WTC11 (cell line): ENCODE data around the gene KIF26A.

ENCODE experiments used
- CREB1 ChIP-seq: sonication (generic); formaldehyde crosslinking; IDR thresholded peaks from 2 replicates; pipeline ENCODE4 v1.8.0; 2023; ENCODE audit warnings: mild to moderate bottlenecking, missing genetic modification reagents
- ESRRA ChIP-seq: sonication (generic); formaldehyde crosslinking; IDR thresholded peaks from 2 replicates; pipeline ENCODE4 v1.8.1; 2022; ENCODE audit warnings: mild to moderate bottlenecking, missing genetic modification reagents, borderline replicate concordance
- FOXK1 ChIP-seq: sonication (generic); formaldehyde crosslinking; IDR thresholded peaks from 2 replicates; pipeline ENCODE4 v1.8.0; 2022; ENCODE audit warnings: mild to moderate bottlenecking, moderate library complexity, missing genetic modification reagents
- FOXP1 ChIP-seq: sonication (generic); formaldehyde crosslinking; IDR thresholded peaks from 2 replicates; pipeline ENCODE4 v1.8.0; 2022; ENCODE audit warnings: missing genetic modification reagents, mild to moderate bottlenecking, moderate library complexity, borderline replicate concordance
- IRF2 ChIP-seq: sonication (generic); formaldehyde crosslinking; IDR thresholded peaks from 2 replicates; pipeline ENCODE4 v1.8.0; 2022; ENCODE audit warnings: low read depth, missing genetic modification reagents, borderline replicate concordance
- TEAD4 ChIP-seq: sonication (generic); formaldehyde crosslinking; IDR thresholded peaks from 2 replicates; pipeline ENCODE4 v1.8.0; 2022; ENCODE audit warnings: mild to moderate bottlenecking, missing genetic modification reagents
- TF ChIP-seq, protein P1 (sequence below): fragments of 200-600 bp; IDR thresholded peaks from 2 replicates; pipeline ENCODE4 v1.8.0; 2022; ENCODE audit warnings: antibody characterized with exemption
- TF ChIP-seq, protein P2 (sequence below): sonication (generic); formaldehyde crosslinking; IDR thresholded peaks from 2 replicates; pipeline ENCODE4 v1.8.1; 2023; ENCODE audit warnings: mild to moderate bottlenecking, moderate library complexity, missing genetic modification reagents
- TF ChIP-seq, protein P3 (sequence below): sonication (generic); formaldehyde crosslinking; IDR thresholded peaks from 2 replicates; pipeline ENCODE4 v1.8.1; 2022; ENCODE audit warnings: low read depth, missing genetic modification reagents, borderline replicate concordance

DNA sequence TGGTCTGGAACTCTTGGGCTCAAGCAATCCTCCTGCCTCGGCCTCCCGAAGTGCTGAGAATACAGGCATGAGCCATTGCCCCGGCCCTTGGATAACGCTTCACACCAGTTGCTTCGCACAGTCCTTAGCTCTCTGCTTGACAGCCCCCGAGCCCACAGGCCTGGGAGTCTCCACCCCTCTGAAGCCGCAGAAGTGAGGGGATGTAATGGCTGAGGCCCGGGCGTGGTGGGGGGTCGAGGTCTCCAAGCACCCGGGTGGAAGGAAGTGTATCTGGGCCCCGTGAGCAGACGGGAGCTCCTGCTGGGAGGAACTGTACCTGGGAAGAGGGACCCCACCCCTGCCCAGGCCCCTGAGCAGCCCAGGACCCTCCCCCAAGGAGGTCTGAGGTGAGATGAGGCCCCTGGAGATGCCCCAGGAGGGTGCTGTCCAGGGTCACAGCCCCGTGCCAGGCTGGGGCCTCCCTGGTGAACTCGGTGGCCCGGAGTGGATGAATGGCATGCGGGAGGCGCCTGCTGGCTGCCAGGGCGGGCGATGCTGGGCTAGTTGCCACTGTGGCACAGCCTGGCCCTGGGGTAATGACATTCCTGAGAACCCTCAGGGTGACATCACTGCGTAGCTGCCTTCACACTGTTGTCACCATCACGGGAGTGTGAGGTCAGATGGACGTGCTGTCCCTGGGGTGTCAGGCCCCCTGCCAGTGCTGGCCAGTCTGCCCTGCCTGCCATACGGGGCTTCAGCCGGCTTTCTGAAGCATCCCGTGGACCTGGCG is 48.9 kb downstream of the KIF26A start:
- TF ChIP-seq FOXK1 (CRISPR knock-in tag): no peak
- TF ChIP-seq ESRRA (CRISPR knock-in tag): no peak
- TF ChIP-seq, protein P1, sequence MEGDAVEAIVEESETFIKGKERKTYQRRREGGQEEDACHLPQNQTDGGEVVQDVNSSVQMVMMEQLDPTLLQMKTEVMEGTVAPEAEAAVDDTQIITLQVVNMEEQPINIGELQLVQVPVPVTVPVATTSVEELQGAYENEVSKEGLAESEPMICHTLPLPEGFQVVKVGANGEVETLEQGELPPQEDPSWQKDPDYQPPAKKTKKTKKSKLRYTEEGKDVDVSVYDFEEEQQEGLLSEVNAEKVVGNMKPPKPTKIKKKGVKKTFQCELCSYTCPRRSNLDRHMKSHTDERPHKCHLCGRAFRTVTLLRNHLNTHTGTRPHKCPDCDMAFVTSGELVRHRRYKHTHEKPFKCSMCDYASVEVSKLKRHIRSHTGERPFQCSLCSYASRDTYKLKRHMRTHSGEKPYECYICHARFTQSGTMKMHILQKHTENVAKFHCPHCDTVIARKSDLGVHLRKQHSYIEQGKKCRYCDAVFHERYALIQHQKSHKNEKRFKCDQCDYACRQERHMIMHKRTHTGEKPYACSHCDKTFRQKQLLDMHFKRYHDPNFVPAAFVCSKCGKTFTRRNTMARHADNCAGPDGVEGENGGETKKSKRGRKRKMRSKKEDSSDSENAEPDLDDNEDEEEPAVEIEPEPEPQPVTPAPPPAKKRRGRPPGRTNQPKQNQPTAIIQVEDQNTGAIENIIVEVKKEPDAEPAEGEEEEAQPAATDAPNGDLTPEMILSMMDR: no peak
- no peak for TF ChIP-seq FOXP1 (CRISPR knock-in tag)
- TF ChIP-seq, protein P2, sequence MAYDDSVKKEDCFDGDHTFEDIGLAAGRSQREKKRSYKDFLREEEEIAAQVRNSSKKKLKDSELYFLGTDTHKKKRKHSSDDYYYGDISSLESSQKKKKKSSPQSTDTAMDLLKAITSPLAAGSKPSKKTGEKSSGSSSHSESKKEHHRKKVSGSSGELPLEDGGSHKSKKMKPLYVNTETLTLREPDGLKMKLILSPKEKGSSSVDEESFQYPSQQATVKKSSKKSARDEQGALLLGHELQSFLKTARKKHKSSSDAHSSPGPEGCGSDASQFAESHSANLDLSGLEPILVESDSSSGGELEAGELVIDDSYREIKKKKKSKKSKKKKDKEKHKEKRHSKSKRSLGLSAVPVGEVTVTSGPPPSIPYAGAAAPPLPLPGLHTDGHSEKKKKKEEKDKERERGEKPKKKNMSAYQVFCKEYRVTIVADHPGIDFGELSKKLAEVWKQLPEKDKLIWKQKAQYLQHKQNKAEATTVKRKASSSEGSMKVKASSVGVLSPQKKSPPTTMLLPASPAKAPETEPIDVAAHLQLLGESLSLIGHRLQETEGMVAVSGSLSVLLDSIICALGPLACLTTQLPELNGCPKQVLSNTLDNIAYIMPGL (CRISPR knock-in tag): no peak
- TF ChIP-seq TEAD4 (CRISPR knock-in tag): no peak
- TF ChIP-seq, protein P3, sequence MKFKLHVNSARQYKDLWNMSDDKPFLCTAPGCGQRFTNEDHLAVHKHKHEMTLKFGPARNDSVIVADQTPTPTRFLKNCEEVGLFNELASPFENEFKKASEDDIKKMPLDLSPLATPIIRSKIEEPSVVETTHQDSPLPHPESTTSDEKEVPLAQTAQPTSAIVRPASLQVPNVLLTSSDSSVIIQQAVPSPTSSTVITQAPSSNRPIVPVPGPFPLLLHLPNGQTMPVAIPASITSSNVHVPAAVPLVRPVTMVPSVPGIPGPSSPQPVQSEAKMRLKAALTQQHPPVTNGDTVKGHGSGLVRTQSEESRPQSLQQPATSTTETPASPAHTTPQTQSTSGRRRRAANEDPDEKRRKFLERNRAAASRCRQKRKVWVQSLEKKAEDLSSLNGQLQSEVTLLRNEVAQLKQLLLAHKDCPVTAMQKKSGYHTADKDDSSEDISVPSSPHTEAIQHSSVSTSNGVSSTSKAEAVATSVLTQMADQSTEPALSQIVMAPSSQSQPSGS: no peak
- TF ChIP-seq CREB1 (CRISPR knock-in tag): no peak
- no peak for TF ChIP-seq IRF2 (CRISPR knock-in tag)
